Measurements from ENCODE around the gene EVI5L. TPM values are rescaled to one million over a fixed set of nuclear protein-coding genes. Genes with fewer than 3 reads are reported as not detected.

Gene EVI5L
- polyA plus RNA-seq, 2 donors = 8.5 to 8.8 TPM

DNA sequence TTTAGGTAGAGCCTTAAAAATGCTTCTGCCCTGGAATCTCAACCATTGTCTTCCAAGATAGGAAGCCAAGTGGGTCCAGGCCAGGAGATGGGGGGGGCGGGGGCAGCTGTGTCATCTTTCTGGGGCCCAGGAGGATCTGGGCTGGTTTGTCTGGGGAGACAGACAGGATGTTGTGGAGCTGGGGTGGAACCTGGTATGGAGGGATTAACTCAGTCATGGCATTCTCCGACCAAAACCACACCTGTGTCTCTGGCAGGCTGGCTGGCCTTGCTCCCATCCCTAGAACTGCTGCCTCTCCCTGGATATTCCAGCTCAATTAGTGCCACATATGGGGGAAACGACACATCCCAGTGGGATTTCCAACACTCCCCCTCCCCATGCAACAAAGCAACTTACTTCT is 70.9 kb downstream of the EVI5L start:
- H3K27me3 ChIP-seq (ENCODE audit: control insufficient read depth in 1 of 2, insufficient read depth in 2 of 2, low read length in 2 of 2) = no peaks in the 10 kb centered on the region
- peaks cover 0 to 1% of the 10 kb centered on the region in 2 donors for H3K9me3 ChIP-seq (ENCODE audit: control insufficient read depth in 2 of 2, insufficient read depth in 1 of 2, low read depth in 1 of 2, low read length in 1 of 2)
- peak overlapping the region; percentile 50 to 90 for H3K27ac ChIP-seq (ENCODE audit: low read depth in 2 of 2, low read length in 1 of 2)
- WGBS, 2 donors = 47 to 62% methylated on average over 3 of the region's 3 CpGs
- peaks cover 0 to 5% of the 10 kb centered on the region in 2 donors for H3K36me3 ChIP-seq (ENCODE audit: control insufficient read depth in 2 of 2, insufficient read depth in 2 of 2, low read length in 1 of 2)
- peaks cover 7 to 35% of the 10 kb centered on the region in 2 donors for H3K4me1 ChIP-seq (ENCODE audit: control insufficient read depth in 2 of 2, insufficient read depth in 2 of 2, low read length in 1 of 2)
- H3K4me3 ChIP-seq (ENCODE audit: low read depth in 1 of 2, low read length in 2 of 2) = no peak overlapping the region

DNA sequence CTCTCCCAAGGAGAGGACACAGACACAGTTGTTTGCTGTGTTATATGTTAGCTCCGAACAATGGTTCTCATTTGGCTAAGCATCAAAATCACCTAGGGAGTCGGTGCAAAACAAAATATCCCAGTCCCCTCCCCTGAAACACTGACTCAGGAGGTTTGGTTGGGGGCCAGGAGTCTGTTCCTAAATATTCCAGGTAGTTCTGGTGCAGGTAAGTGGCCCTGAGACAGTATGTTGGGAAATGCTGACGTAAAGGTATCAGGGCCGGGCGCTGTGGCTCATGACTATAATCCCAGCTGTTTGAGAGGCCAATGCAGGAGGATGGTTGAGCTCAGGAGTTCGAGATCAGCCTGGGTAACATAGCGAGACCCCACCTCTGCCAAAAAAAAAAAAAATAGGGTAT is 71.3 kb downstream of the EVI5L start:
- H3K9me3 ChIP-seq (ENCODE audit: control insufficient read depth in 2 of 2, insufficient read depth in 1 of 2, low read depth in 1 of 2, low read length in 1 of 2) = peaks cover 0 to 1% of the 10 kb centered on the region in 2 donors
- H3K4me3 ChIP-seq (ENCODE audit: low read depth in 1 of 2, low read length in 2 of 2) = no peak overlapping the region
- WGBS, 2 donors = 57 to 64% methylated on average over 7 of the region's 7 CpGs
- H3K27ac ChIP-seq (ENCODE audit: low read depth in 2 of 2, low read length in 1 of 2) = peak overlapping the region; percentile 50 to 90
- peaks cover 7 to 35% of the 10 kb centered on the region in 2 donors for H3K4me1 ChIP-seq (ENCODE audit: control insufficient read depth in 2 of 2, insufficient read depth in 2 of 2, low read length in 1 of 2)
- peaks cover 0 to 8% of the 10 kb centered on the region in 2 donors for H3K36me3 ChIP-seq (ENCODE audit: control insufficient read depth in 2 of 2, insufficient read depth in 2 of 2, low read length in 1 of 2)
- H3K27me3 ChIP-seq (ENCODE audit: control insufficient read depth in 1 of 2, insufficient read depth in 2 of 2, low read length in 2 of 2) = no peaks in the 10 kb centered on the region

DNA sequence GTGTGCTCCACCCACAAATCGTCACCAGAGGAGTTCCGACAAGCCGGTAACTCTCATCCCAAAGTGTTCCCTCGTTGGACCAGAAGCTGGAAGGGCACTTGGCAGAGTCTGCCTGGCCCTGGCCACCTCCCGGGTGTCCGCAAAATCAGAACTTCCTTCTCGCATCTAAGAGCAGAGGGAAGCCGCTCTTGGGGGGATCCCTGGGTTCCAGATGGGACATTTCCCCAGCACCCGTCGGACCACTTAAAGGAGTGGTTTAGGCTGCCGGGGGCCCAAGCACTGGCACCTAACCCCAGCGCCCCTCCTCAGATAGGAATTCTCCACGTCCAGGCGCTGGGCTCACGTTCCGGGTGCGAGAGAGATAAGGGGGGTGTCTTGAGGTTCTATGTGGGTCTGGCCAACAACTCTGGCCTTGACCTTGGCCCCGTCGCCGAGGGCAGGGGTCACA is 72.8 kb downstream of the EVI5L start:
- Histone ChIP-seq H3K27ac (ENCODE audit: low read depth in 2 of 2, low read length in 1 of 2) (peak overlapping the region; percentile 82 to 94), H3K36me3 (ENCODE audit: control insufficient read depth in 2 of 2, insufficient read depth in 2 of 2, low read length in 1 of 2) (peaks cover 0 to 10% of the 10 kb centered on the region in 2 donors), H3K9me3 (ENCODE audit: control insufficient read depth in 2 of 2, insufficient read depth in 1 of 2, low read depth in 1 of 2, low read length in 1 of 2) (peaks cover 0 to 1% of the 10 kb centered on the region in 2 donors), H3K27me3 (ENCODE audit: control insufficient read depth in 1 of 2, insufficient read depth in 2 of 2, low read length in 2 of 2) (no peaks in the 10 kb centered on the region), H3K4me1 (ENCODE audit: control insufficient read depth in 2 of 2, insufficient read depth in 2 of 2, low read length in 1 of 2) (peaks cover 7 to 39% of the 10 kb centered on the region in 2 donors), H3K4me3 (ENCODE audit: low read depth in 1 of 2, low read length in 2 of 2) (peak overlapping the region; percentile 55 to 85)
- WGBS, 2 donors = 9 to 14% methylated on average over 20 of the region's 20 CpGs

DNA sequence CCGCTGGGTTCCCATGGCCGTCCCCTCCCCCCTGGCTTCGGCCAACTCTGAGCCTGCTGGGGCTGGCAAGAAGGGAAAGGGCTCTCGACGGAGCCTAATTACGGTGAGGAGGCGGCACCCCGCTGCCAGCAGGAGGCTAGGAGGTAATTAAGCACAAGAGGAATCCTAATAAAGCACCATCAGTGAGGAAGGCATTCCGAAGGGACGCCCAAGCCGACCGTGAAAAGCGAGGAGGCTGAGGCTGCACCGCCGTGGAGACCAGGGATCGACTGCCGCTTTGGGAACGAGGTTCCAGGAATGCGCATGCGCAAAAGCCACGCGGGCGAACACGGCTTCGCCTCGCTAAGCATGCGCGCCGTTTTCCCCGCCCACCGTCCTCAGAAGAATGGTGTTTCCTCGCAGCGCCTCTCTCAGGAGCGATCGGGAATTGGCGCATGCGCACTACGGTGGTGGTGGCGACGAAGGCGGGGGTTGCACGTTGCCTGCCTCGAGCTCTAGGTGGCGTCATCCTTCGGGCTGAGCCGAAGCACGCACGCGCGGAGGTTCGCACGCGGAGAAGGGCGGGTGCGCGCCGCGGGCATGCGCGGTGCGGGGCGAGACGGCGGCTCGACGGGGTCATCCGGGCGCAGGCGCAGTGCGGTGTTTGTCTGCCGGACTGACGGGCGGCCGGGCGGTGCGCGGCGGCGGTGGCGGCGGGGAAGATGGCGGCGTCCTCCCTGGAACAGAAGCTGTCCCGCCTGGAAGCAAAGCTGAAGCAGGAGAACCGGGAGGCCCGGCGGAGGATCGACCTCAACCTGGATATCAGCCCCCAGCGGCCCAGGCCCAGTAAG is 73.4 kb downstream of the EVI5L start, which contains the start of gene MAP2K7:
Gene MAP2K7 (plus strand): TSS at position 634 of the 830 bp plus-strand sequence. CDS start 68 bp downstream, at position 702.
- H3K36me3 ChIP-seq (ENCODE audit: control insufficient read depth in 2 of 2, insufficient read depth in 2 of 2, low read length in 1 of 2) = peaks cover 0 to 10% of the 10 kb centered on the region in 2 donors
- H3K4me3 ChIP-seq (ENCODE audit: low read depth in 1 of 2, low read length in 2 of 2) = peak within 1 kb of the TSS; percentile 73 to 85
- peaks cover 0 to 1% of the 10 kb centered on the region in 2 donors for H3K9me3 ChIP-seq (ENCODE audit: control insufficient read depth in 2 of 2, insufficient read depth in 1 of 2, low read depth in 1 of 2, low read length in 1 of 2)
- peak within 1 kb of the TSS; percentile 92 to 94 for H3K27ac ChIP-seq (ENCODE audit: low read depth in 2 of 2, low read length in 1 of 2)
- peaks cover 7 to 41% of the 10 kb centered on the region in 2 donors for H3K4me1 ChIP-seq (ENCODE audit: control insufficient read depth in 2 of 2, insufficient read depth in 2 of 2, low read length in 1 of 2)
- WGBS, 2 donors = 0 to 1% methylated on average over 73 to 89 of the region's 89 CpGs
- H3K27me3 ChIP-seq (ENCODE audit: control insufficient read depth in 1 of 2, insufficient read depth in 2 of 2, low read length in 2 of 2) = no peaks in the 10 kb centered on the region

DNA sequence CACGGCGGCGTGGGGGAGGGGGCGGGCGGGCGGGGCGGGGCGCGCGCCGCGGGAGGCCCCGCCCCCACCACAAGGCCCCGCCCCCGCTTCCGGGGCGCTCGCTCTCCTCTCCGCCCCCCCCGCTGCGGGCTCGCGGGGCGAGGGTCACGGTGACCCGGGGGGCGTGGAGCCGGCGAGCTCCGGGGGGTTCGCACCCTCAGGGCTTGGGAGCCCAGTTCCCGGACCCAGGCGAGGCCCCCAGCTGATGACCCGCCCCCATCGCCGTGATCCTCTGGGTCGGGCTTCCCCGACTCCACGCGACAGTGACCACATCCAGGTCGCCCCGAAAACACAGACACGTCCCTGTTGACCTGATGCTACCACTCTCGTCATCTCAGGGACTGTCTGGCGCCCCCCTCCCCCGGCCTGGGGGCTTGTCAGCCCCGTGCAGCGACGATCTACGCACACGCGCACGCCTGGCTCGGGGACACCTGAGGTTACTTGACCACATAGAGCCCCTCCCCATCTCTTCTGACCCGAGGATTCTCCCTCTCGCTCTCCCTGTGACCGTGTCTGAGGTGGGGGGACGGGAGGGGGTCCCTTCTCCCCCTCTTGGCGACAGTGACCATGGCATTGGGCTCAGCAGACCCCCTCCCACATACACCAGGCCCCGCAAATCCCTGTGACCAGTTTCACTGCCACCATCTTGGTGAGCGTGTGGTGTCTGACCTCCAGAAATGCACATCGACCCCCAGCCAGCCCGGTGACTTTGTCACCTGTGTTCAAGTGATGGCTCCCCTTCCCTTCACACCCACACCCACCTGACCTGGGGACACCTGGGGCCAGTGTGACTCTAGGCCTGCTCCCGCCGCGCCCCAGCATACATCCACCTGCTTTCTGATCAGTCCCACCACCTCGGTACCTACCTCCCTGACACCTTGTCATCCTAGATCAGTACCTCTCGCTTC is 74.3 kb downstream of the EVI5L start:
- no peaks in the 10 kb centered on the region for H3K27me3 ChIP-seq (ENCODE audit: control insufficient read depth in 1 of 2, insufficient read depth in 2 of 2, low read length in 2 of 2)
- 8 to 12% methylated on average over 43 to 68 of the region's 68 CpGs for WGBS, 2 donors
- H3K9me3 ChIP-seq (ENCODE audit: control insufficient read depth in 2 of 2, insufficient read depth in 1 of 2, low read depth in 1 of 2, low read length in 1 of 2) = peaks cover 0 to 1% of the 10 kb centered on the region in 2 donors
- peaks cover 0 to 15% of the 10 kb centered on the region in 2 donors for H3K36me3 ChIP-seq (ENCODE audit: control insufficient read depth in 2 of 2, insufficient read depth in 2 of 2, low read length in 1 of 2)
- peak overlapping the region; percentile 92 to 93 for H3K27ac ChIP-seq (ENCODE audit: low read depth in 2 of 2, low read length in 1 of 2)
- H3K4me1 ChIP-seq (ENCODE audit: control insufficient read depth in 2 of 2, insufficient read depth in 2 of 2, low read length in 1 of 2) = peaks cover 7 to 41% of the 10 kb centered on the region in 2 donors
- H3K4me3 ChIP-seq (ENCODE audit: low read depth in 1 of 2, low read length in 2 of 2) = peak overlapping the region; percentile 73 to 85

DNA sequence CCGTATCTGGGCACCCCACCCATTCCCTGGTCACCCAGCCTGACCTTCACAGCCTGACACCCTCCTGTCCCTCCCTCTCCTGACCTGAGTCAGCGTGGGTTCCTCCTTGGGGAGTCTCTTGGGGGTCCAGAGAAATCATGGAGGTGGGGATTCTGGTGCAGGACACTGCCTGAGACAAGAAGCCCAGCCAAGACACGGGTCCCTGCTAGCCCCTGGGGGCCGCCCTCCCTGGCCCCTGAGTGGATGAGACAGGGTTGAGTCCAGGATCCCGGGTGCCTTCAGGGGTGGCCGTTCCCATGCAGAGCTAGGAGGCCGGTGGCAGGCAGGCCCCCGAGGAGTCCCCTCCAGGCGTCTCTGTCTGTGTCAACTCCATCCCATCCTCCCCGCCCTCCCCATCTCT is 75.2 kb downstream of the EVI5L start:
- H3K9me3 ChIP-seq (ENCODE audit: control insufficient read depth in 2 of 2, insufficient read depth in 1 of 2, low read depth in 1 of 2, low read length in 1 of 2) = peaks cover 0 to 1% of the 10 kb centered on the region in 2 donors
- H3K36me3 ChIP-seq (ENCODE audit: control insufficient read depth in 2 of 2, insufficient read depth in 2 of 2, low read length in 1 of 2) = peaks cover 0 to 16% of the 10 kb centered on the region in 2 donors
- peak overlapping the region in 1 of 2 donors; percentile 73 for H3K4me3 ChIP-seq (ENCODE audit: low read depth in 1 of 2, low read length in 2 of 2)
- peaks cover 4 to 33% of the 10 kb centered on the region in 2 donors for H3K4me1 ChIP-seq (ENCODE audit: control insufficient read depth in 2 of 2, insufficient read depth in 2 of 2, low read length in 1 of 2)
- H3K27ac ChIP-seq (ENCODE audit: low read depth in 2 of 2, low read length in 1 of 2) = no peak overlapping the region
- WGBS, 2 donors = 62 to 81% methylated on average over 10 of the region's 10 CpGs
- H3K27me3 ChIP-seq (ENCODE audit: control insufficient read depth in 1 of 2, insufficient read depth in 2 of 2, low read length in 2 of 2) = no peaks in the 10 kb centered on the region

DNA sequence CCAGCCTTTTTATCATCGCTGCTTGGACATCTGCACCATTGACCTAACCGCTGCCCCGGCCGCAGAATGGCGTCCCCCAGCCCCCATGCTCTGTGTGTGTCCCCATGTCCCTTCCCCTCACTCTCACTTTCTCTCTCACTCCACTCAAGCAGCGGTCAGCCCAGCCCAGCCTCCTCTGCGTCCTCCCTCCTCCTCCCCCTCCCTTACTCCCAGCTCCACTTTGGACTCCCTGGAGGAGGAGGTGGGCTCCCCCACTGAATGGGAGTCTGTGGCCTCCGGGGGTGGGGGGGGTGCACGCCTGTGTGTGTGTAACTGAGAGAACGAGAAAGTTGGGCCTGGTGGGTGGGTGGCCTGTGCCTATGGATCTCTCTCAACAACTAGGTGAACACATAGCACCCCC is 75.8 kb downstream of the EVI5L start:
- Histone ChIP-seq H3K4me1 (ENCODE audit: control insufficient read depth in 2 of 2, insufficient read depth in 2 of 2, low read length in 1 of 2) (peaks cover 3 to 29% of the 10 kb centered on the region in 2 donors), H3K27me3 (ENCODE audit: control insufficient read depth in 1 of 2, insufficient read depth in 2 of 2, low read length in 2 of 2) (no peaks in the 10 kb centered on the region), H3K27ac (ENCODE audit: low read depth in 2 of 2, low read length in 1 of 2) (no peak overlapping the region), H3K9me3 (ENCODE audit: control insufficient read depth in 2 of 2, insufficient read depth in 1 of 2, low read depth in 1 of 2, low read length in 1 of 2) (peaks cover 0 to 3% of the 10 kb centered on the region in 2 donors), H3K4me3 (ENCODE audit: low read depth in 1 of 2, low read length in 2 of 2) (no peak overlapping the region), H3K36me3 (ENCODE audit: control insufficient read depth in 2 of 2, insufficient read depth in 2 of 2, low read length in 1 of 2) (peaks cover 4 to 22% of the 10 kb centered on the region in 2 donors)
- whole genome bisulfite sequencing, 2 donors = 88 to 90% methylated on average over 10 of the region's 10 CpGs

DNA sequence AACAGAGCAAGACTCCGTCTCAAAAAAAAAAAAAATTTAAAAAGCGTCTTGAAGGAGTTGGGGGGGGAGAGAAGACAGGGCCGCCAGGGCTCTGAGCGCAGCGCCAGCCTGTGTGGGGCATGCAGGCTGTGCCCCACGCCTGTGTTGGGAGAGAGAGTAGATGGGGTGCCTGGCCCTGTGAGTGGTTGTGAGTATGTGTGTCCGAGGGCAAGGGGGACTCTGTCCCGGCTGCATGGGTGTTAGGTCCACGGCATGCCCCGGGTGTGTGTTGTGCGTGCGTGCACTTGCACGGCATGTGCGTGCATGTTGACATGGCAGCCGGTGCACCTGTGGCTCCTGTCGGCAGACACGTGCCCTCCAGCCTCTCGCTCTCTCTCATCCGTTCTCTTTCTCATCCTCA is 77.1 kb downstream of the EVI5L start:
- H3K27me3 ChIP-seq (ENCODE audit: control insufficient read depth in 1 of 2, insufficient read depth in 2 of 2, low read length in 2 of 2) = no peaks in the 10 kb centered on the region
- peaks cover 12 to 33% of the 10 kb centered on the region in 2 donors for H3K36me3 ChIP-seq (ENCODE audit: control insufficient read depth in 2 of 2, insufficient read depth in 2 of 2, low read length in 1 of 2)
- peaks cover 3 to 26% of the 10 kb centered on the region in 2 donors for H3K4me1 ChIP-seq (ENCODE audit: control insufficient read depth in 2 of 2, insufficient read depth in 2 of 2, low read length in 1 of 2)
- H3K4me3 ChIP-seq (ENCODE audit: low read depth in 1 of 2, low read length in 2 of 2) = no peak overlapping the region
- WGBS, 2 donors = 64 to 73% methylated on average over 19 of the region's 19 CpGs
- H3K27ac ChIP-seq (ENCODE audit: low read depth in 2 of 2, low read length in 1 of 2) = no peak overlapping the region
- H3K9me3 ChIP-seq (ENCODE audit: control insufficient read depth in 2 of 2, insufficient read depth in 1 of 2, low read depth in 1 of 2, low read length in 1 of 2) = peaks cover 0 to 3% of the 10 kb centered on the region in 2 donors

DNA sequence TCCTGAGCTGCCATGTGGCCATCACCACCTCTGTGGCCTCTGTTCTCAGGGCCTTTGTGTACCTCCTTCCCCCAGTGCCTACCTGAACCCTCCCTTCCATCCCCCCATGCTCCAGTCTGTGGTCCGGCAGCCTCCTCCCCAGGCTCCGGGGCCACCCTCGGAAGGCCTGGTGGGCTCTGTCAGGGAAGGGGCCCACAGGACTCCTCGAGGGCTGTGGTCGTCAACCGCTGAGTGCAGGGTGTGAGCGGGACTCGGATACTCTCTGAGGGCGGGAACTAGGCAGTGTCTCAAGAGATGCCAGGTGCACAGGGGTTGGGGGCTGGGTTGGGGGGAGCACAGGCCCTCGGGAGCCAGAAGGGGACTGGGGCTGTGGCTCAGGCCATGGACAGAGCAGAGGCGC is 77.5 kb downstream of the EVI5L start:
- H3K4me1 ChIP-seq (ENCODE audit: control insufficient read depth in 2 of 2, insufficient read depth in 2 of 2, low read length in 1 of 2) = peaks cover 3 to 24% of the 10 kb centered on the region in 2 donors

More for the DNA sequence above, 77.5 kb downstream of the EVI5L start:
- Histone ChIP-seq H3K4me3 (ENCODE audit: low read depth in 1 of 2, low read length in 2 of 2) (no peak overlapping the region), H3K9me3 (ENCODE audit: control insufficient read depth in 2 of 2, insufficient read depth in 1 of 2, low read depth in 1 of 2, low read length in 1 of 2) (peaks cover 0 to 3% of the 10 kb centered on the region in 2 donors), H3K27me3 (ENCODE audit: control insufficient read depth in 1 of 2, insufficient read depth in 2 of 2, low read length in 2 of 2) (no peaks in the 10 kb centered on the region), H3K36me3 (ENCODE audit: control insufficient read depth in 2 of 2, insufficient read depth in 2 of 2, low read length in 1 of 2) (peaks cover 12 to 36% of the 10 kb centered on the region in 2 donors), H3K27ac (ENCODE audit: low read depth in 2 of 2, low read length in 1 of 2) (no peak overlapping the region)
- WGBS, 2 donors = 88 to 89% methylated on average over 11 of the region's 11 CpGs
